Activated CD8-positive, alpha-beta memory T cell treated with anti-CD3 and anti-CD28 coated beads for 4 hours (primary cell): ENCODE results near the gene SEC61A1.

ENCODE experiments used
- DNase-seq, 2 donors: peaks; one replicate each; pipeline ENCODE4 v3.0.0-alpha.2; 2020; ENCODE audit warnings: low read depth in 2 of 2

The SEC61A1 gene

DNA sequence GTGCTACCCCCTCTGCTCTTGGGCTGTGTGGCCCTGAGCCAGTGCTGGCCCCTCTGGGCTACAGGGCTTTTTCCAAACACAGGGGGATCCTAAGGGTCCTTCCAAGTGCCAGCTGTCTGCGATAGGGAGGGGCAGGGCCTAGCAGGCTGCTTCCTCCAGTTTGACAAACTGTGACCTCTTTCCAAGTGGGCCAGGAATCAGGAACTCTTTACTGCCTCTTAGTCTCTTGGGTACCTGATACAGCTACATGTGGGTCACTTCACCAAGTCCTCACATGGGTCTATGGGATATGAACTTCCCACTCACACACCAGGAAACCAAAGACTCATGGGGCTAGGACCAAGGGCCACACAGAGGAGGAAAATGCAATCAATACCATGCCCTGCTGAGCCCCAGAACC lies 25.4 kb downstream of the SEC61A1 start:
- no peak for DNase-seq

DNA sequence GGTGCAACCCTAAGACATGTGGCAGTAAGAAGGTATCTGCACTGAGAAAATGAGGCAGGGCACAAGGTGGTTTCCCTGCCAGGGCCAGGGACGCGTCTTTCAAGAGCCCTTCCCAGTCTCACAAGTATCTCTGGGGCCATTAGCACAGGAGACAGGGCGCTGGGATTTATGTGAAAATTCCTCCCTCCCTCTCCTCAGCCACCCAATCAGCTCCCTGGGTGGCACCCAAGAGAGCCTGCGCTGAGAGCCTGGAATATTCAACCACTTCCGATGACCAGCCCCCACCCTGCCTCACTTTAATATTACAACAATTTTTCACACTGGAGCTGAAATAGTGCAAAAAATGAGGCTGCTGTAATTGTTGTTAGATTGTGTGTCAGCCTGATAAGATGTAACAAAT lies 26.1 kb downstream of the SEC61A1 start:
- DNase-seq = no peak

DNA sequence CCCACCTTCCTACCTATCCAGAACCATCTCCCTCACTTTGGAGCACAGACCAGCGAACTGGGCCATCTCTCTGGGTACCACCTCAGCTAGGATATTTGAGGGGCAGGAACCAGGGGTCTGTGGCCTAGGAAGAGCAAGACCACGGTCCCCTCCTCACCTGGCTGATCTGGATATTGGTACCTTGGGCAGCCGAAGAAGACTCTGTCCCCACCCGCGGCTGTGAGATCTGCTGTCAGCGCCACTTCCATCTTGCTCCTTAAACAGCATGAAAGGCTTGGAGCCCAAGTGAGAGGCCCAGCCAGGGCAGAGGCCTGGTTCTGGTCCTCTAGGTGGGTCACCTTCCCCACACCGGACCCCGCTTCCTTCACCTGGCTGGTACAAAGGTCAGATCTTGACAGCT lies 26.6 kb downstream of the SEC61A1 start:
- no peak for DNase-seq

DNA sequence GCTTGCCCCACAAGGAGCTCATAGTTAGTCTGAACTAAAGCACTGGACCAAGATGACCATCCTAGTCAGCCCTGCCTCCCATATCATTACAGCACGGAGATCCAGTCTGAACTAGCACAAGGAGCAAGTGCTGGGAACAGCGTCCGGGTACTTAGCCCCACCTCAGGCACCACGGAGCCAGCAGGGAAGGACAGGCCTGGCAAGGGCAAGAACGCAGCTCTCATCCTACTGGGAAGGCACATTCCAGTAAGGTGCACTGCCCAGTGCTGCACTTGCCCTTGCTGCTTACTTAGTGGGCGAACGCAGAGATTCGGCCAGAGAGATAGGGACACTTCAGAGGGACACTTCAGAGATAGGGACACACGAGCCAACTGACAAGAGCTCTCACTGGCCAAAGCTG lies 27.6 kb downstream of the SEC61A1 start:
- no peak for DNase-seq

DNA sequence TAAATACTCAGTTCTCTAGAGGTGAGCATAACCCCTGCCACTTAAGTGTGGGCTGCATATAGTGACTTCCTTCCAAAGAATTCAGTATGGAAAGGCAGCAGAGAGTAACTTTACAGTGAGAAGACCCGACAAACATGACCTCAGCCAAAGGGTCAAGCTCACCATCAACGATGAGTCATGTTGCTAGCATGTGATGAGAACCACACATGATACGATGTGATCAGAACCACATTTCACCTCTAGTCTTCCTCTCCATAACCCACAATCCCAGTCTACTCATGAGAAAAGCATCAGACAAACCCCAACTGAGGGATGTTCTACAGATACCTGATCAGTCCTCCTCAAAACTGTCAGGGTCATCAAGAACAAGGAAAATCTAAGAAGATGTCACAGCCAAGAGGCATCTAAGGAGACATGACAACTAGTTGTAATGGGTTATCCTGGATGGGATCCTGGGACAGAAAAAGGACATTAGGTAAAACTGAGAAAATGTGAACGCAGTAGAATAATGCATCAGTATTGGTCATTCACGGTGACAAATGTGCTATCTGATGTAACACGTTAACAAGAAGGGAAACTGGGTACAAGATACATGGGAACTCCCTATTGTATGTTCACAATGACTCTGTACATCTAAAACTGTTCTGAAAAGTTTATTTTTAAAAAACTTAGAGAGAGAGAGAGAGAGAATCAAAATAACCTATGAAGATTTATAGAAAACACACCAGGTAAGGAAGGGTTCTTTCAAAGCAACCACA lies 28.3 kb downstream of the SEC61A1 start:
- DNase-seq = no peak

DNA sequence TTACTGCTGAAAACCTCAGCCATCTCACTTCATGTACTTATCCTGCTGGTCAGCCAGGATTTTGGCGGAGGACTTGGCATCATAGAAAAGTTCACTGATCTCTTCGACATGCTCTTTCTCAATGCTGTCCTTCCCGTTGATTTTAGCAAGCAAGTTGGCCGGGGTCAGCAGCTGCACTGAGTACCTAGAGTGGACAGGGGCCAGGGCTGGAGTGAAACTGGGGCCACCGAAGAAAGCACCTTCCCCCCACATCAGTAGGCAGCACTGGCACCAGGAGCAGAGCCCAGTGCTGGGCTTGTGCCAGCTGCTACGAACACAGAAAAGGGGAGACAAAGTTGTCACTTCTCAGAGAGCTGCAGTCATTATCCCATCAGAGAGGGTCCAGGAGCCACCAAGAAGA lies 29.0 kb downstream of the SEC61A1 start:
- DNase-seq = no peak

DNA sequence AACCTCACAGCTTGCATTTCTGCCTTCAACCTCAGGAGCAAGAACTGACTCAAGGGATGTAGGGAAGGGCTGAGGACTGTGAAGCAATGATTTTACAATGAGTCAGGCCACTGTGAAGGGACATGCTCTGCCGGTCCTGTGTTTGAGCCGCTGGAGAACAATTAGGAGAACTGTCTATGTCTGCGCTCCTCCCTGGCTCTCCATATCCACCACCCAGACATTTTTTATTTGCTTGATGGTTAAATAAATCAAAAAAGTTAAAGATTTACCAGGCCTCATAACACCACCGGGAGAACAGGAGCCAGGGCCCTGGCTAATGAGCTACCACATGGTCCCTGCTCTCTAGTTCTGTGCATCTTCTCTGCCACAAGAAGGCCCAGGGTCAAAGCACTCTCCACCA lies 29.6 kb downstream of the SEC61A1 start:
- DNase-seq = no peak

DNA sequence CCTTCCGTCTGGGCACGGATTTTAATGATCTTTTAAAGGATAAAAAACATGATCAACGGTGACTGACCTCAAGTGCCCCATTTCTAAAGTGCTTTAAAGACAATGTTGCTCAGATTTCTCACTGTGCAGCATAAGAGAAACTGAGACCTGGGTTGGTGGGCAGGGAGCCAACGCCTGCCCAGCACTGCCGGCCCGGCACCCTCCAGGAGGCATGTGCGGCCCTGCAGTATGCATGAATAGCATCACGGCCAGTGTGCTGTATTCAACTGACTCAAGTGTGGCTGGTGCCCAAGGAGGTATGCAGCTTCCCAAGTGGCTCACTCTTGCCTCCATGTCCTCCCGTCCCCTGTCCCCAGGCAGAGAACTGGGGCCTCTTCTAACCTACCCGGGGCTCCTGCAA lies 30.3 kb downstream of the SEC61A1 start:
- no peak for DNase-seq

DNA sequence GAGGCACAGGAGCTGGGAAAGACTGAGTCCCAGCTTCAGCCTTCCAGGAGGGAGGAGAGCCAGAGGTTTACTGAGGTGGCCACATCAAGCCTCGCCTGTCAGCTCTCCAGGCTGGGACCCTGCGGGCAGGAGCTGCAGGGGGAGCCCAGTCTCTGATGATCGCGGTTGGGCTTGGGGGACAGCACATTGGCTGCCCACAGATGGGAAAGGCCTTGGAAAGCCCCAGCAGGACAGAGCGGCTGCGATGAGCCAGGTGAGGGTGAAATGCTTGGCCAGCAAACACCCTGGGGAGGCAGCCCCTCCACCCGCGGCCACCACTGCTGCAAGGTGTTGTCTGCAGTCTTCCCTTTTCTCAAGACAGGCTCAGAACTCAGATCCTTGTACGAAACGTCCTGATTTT lies 31.2 kb downstream of the SEC61A1 start:
- no peak for DNase-seq

DNA sequence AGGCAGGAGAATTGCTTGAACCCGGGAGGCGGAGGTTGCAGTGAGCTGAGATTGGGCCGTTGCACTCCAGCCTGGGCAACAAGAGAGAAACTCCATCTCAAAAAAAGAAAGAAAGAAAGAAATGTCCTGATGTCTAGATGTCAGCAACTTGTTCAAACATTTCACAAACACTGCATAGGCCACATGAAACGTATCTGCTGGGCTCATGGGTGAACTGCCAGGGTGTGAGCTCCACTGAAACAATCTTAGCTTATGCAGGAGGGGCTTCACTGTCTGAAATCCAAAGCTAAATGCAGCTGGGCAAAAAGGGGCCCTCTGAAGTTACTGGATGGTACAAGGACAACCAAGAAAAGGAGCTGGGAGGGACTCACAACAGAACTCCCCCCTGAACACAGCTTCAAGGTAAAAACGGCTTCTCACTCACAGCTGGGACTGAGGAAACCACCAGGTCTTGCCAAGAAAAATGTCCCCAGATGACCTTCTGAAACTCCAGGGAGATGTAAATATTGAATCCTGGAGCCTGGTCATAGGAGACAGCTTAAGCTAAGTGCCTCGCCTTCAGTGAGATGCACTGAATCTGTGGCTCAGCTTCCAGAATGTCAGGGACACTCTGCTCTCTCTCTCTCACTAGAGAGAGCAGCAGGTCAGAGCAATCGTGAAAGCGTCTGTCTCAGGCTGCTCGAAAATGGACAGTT lies 31.9 kb downstream of the SEC61A1 start:
- no peak for DNase-seq

DNA sequence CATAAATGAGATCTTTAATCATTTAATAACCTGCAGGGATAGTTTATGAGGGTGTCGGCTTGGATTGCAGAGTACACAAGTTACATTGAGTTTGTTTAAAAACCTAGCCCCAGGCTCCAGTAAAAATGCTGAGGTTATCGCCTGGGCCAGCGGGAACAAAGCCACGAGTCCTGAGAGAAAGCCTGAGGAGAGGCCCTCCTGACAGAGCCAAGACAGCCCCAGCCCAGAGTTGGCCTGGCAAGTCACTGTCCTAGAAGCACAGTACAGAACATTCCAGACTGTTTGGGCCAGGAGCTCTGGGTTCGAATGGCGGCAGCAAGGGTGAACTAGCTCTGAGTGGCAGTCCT lies 32.4 kb downstream of the SEC61A1 start:
- DNase-seq = no peak

DNA sequence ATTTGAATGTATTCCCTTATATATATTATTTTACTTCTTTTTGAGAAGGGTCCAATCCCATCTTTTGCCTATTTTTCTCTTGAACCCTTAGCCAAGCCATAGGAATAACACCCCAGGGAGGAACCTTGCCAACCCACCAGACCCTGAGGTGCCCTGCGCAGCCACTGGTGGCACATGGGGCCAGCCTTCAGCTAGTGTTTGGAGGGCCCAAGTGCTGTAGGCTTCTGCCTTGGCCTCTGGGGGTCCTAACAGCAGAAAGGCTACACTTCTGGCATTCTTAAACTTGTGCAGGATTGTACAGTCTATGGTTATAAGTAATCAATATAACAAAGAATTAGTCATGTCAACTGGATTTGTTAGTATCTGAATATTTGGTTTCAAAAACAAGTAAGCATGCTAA lies 36.9 kb downstream of the SEC61A1 start:
- DNase-seq = no peak

DNA sequence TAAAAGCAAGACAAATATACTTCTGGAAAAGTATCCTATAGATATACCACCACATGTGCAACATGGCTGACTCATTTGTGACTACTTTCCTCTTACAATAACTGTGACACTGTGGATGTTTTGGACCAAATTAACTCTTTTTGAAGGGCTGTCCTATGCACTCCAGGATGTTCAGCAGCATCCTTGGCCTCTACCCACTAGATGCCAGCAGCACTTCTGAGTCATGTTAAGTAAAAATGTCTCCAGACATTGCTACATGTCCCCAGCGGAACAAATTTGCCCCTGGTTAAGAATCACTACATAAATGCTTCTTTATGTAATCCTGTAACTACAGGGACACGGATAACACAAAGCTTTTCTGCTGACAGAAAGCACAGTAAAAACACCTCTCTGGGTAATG lies 39.3 kb downstream of the SEC61A1 start:
- no peak for DNase-seq

DNA sequence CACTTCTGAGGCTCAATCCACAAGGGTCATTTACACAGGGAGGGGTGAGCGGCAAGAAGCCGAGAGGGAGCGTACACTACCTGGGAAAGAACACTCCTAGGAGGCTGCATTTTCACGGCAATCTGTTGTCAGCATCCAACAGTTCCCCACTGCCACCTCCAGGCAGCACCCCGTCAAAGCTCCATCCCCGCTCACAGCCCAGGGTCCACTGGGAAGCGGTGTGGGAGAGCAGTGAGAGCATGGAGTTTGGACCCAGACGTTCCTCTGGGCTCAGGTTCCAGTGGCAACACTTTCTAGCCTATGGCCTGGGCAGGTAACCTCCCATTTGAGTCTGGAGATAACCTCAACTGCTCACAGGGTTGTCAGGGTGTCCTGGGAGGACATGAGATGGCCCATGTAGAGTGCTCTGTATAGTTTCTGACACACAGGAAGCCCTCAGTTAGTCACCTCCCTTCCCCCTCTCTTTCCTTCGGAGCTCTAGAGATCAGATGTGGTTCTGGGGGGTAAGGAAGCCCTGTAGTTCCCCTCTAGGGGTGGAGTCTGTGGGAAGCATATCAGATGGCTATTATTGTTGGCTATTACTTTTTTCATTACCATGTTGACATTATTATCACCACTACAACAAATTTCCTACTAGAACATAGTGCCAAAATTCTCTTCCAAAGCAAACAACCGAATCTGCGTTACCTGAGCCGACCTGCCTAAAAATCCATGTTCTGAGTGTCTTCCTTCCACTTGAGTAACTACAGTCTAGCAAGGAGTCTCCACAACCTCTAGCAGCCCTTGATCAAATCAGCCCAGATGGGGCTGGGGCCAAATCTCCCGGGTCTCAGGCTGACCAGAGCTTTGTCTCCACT lies 42.3 kb downstream of the SEC61A1 start:
- no peak for DNase-seq

DNA sequence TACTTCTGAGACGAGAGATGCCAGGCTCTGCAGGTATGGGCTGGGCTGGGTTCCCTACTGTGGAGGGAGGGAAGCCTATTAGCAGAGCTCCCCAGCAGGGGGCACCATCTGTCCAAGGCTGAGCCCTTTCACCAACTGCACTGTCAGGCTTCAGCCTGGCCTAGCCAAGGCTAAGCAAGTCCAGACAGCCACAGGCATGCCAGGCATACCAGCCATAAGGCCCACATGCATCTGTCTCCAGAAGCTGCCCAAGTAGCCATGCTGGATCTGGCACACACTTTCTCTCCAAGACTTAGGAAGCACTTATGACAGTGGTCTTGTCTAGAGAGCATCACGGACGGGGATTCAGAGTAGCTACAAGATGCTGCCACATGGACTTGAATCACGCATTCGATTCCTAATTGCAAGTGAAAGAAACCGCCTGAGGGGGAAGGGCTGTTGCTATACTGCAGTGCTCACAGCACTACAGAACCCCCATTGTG lies 43.0 kb downstream of the SEC61A1 start:
- peak; percentile 36 to 56 for DNase-seq

DNA sequence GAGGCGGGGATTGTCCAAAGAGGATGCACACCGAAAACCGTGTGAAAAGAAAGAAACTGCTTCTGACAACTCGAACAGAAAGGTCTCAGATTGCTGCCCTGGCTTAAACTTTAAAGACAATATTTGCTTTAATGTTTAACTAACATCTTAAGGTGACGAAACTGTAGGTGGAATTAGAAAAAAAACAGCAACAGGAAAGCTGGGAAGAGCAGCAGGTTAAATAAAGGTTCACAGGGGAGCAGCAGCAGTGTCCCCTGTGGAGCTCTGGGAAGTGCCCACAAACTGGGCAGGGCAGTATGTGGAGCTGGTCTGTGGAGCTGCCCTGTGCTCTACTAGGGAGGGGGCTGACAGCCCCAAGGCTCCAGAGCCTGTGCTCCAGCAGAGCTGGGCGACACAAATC lies 46.0 kb downstream of the SEC61A1 start:
- DNase-seq = no peak

DNA sequence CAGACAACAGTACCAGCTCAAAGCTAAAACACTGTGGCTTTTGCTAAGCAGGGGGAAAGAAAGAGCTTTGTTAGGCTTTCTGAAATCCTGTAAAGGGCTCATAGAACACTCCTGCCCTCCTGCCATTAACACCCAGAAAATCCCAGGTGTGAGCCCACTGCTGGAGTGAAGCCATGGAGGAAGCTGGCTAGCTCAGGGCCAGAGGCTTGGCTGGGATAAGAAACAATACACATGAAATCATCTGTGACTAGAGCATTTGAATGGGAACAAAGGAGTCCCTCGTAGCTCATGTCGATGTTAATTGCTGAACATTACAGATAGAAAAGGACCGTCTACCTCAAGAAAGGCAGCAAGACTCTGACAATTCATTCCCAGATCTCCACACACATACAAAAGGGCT lies 47.9 kb downstream of the SEC61A1 start:
- DNase-seq = no peak

DNA sequence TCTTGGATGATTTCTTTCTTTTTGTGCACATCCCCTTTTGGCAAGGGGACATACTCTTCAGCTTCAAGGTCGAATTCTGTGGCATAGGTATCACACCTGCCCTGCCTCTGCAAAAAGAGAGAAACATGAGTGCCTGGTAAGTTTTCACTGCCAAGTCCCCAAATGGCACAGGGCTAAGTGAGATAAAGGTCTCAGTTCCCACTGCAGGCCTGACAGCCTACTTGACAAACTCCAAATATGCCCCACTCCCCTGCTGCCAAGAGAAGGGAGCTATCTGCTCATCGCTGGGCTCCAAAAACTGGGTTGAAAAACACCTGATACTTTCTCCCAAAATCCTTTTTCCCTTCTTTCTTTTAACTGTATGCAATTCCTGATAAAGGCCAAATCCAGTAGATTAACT lies 48.4 kb downstream of the SEC61A1 start:
- DNase-seq = no peak

DNA sequence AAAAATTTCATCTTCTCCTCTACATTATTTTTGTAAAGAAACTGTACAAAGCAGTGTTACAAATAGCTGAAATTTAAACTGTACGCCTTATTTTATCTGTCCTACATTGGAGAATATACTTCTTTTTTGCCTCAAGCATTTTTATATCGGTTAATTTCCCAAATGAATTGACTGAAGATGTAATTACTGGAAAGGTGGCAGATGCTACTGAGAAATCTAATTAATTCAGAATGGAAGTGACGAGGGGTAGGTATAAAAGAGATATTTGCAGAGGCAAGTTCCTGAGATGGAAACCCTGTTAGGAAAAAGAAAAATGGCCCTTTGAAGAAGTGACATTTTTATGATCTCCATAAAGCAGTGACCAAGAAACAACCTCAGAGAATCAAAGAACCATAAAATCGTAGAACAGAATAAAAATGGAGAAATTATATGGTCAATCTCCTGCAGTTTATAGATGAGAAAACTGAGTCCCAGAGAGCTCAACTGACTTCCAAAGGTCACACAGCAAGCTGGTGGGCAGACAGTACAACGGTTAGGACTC lies 51.0 kb downstream of the SEC61A1 start:
- DNase-seq = no peak

DNA sequence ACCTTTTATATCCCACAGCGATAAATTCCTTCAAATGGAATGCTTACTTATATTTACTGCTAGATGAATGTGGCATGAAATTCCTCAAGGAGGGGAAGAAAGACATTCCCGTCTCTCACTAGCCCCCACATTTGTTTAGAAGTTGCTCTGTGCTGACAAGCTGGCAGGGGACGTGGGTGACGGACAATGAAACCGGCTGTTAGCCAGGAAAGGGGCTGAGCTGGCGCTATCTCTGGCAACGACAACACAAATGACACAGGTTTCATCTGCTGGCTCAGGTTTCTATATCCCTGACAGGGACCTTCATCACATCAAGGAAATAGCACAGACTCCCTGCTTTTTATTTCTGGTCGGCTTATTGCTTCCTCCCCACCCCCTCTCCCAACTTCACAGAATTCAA lies 55.6 kb downstream of the SEC61A1 start:
- no peak for DNase-seq

DNA sequence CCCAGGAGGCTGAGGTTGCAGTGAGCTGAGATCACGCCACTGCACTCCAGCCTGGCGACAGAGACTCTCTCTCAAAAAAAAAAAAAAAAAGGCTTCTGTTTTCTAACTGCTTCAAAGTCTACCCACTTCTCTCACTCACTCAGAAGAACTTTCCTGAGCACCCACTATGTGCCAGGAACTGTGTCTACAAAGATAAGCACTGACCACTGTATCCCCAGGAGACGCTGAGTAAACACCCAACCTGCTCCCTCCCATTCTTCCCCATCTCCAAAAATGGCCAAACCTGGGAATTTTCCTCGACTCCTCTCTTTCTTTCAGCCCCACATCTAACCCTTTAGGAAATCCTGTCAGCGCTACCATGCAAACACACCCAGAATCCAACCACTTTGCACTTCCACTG lies 58.9 kb downstream of the SEC61A1 start:
- DNase-seq = no peak

DNA sequence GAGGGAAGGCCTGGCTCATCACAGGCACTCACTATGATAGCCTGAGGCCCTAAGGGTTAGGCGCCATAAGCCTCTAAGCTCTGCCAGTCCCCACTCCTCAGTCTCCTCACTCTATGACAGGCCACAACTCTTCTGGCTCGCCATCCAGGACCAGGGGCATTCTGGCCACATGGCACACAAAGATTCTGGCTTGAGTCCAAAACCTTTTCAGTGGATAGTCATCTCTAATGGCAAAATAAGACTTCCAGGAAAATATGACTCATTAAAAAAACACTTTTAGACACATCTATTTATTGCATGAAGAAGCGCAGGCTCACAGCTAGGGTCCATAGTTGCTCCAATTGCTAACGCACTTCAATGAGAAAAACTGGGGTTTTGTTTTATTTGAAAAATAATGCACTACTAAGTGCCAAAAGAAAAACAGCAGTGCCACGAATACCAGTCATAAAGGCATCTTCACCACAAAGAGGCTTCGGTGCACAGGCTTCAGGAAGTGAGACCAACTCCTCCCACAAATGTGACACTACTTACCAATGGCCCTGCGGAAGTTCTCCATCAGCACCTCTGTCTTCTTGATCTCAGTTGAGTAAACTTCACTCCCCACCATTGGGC lies 60.2 kb downstream of the SEC61A1 start:
- DNase-seq = no peak
